Transverse colon (tissue), 4 donors: ENCODE measurements around the gene CBY2.

ENCODE experiments used
- CTCF ChIP-seq, 5 experiments: fragments of 200-600 bp in 3 of 5; fragments of 450-650 bp in 2 of 5; sonication (generic) in 3 of 5; IDR thresholded peaks; 1 replicate in 2 of 5; 2 replicates in 3 of 5; pipeline ENCODE4 v1.5.1; 2016 to 2017; ENCODE audit warnings: antibody characterized with exemption in 5 of 5, inconsistent platforms in 3 of 5, mild to moderate bottlenecking in 2 of 5, moderate library complexity in 1 of 5
- POLR2AphosphoS5 ChIP-seq, 3 donors: sonication (generic); formaldehyde crosslinking; IDR thresholded peaks; one replicate each; pipeline ENCODE4 v1.6.1; 2016; ENCODE audit warnings: antibody characterized with exemption in 3 of 3

GRCh38 chr13:45737571-45738017 is 35.5 kb downstream of the CBY2 start:
- no peak for TF ChIP-seq CTCF (IDR thresholded peaks at IDR 0.05)
- no peak for TF ChIP-seq POLR2AphosphoS5 (IDR thresholded peaks at IDR 0.05)
